Ammon's horn (tissue), 1 donor: Measurements from ENCODE around the gene SNX11.
"Not testable (repeated sequence)": the region's sequence is repeated elsewhere in the genome, so short reads cannot be mapped to it uniquely, and the experiment has no call there.

Source experiments
- DNase-seq: peaks from one replicate; pipeline ENCODE4 v3.0.0-alpha.2; 2016; ENCODE audit warnings: low spot score

The SNX11 gene, protein sequence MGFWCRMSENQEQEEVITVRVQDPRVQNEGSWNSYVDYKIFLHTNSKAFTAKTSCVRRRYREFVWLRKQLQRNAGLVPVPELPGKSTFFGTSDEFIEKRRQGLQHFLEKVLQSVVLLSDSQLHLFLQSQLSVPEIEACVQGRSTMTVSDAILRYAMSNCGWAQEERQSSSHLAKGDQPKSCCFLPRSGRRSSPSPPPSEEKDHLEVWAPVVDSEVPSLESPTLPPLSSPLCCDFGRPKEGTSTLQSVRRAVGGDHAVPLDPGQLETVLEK

GRCh38 chr17:48107137-48108055 is at the start of gene SNX11:
SNX11 (plus strand) TSS chr17:48107766; CDS start chr17:48112044, 4,278 bp downstream.
- DNase-seq = peak; percentile 96

- DNase-seq = no peak
Measured at GRCh38 chr17:48058393-48059124, 49.0 kb upstream of the SNX11 start.

DNA sequence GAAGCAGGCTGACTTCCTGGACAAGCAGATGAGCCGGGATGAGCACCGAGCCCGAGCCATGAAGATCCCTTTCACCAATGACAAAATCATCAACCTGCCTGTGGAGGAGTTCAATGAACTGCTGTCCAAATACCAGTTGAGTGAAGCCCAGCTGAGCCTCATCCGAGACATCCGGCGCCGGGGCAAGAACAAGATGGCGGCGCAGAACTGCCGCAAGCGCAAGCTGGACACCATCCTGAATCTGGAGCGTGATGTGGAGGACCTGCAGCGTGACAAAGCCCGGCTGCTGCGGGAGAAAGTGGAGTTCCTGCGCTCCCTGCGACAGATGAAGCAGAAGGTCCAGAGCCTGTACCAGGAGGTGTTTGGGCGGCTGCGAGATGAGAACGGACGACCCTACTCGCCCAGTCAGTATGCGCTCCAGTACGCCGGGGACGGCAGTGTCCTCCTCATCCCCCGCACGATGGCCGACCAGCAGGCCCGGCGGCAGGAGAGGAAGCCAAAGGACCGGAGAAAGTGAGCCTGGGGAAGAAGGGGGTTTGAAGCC is 48.4 kb upstream of the SNX11 start:
- DNase-seq = no peak

GRCh38 chr17:48060249-48060648 is 47.3 kb upstream of the SNX11 start:
- DNase-seq = no peak

- no peak for DNase-seq
Measured at GRCh38 chr17:48062273-48062672, 45.3 kb upstream of the SNX11 start.

DNA sequence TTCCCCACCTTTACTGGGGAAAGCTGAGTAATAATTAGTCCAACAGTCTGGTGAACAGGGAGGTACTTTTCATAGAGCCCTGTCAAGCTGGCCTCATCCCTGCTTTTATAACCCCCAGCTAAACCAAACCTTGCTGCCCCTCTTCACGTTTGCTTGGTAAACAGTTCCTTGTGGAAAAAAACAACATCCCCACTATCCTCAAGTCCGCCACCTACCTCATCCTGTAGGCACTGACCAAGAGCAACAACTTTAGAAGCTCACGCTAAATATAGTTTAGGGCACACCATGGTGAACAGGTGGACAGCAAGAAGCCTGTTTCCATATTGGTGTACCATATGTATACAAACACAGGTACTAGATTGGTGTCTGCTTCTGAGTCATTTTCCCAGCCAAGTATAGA is 42.9 kb upstream of the SNX11 start:
- no peak for DNase-seq

- no peak for DNase-seq
Measured at GRCh38 chr17:48066192-48066591, 41.4 kb upstream of the SNX11 start.

DNA sequence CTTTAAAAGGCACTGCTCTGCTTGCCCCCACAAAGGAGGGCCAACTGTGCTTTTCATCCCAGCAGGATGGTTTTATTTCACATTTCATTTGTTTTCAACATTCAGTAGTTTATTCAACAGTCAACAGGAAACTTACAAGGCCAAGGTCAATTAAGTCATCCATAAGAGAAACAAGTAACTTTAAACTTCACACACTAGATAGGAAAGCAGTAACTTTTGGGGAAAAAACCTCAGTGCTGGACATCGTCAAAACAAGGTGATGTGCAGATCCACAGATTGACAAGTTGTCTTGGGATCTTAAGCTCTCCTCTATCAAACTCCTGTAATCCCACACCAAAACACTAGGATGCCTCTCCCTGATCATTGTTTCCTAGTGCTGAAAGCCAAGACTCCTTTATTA is 40.9 kb upstream of the SNX11 start:
- no peak for DNase-seq

DNA sequence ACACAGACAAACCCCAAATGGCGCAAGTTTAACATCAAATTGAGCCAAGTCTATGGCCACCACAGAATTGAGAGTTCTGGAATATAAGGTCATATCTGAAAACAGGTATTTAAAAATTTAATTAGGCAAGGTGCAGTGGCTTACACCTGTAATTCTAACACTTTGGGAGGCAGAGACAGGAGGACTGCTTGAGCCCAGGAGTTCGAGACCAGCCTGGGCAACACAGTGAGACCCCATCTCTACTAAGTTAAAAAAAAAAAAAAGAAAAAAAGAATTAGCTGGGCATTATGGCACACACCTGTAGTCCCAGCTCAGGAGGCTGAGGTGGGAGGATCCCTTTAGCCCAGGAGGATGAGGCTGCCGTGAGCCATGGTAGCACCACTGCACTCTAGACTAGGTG is 40.3 kb upstream of the SNX11 start:
- no peak for DNase-seq

DNA sequence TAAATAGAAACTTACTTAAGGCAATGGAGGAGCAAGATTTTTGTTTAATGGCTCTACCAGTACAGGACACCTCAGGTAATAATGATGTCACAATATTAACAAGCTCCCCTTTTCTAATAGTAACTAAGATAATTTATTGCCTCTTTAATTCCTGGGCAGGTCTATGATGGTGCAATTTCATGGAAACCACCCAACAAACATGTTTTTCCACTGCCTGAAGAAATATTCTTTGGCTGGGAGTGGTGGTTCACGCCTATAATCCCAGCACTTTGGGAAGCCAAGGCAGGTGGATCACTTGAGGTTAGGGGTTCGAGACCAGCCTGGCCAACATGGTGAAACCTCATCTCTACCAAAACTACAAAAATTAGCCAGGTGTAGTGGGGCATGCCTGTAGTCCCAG is 39.8 kb upstream of the SNX11 start:
- not testable (repeated sequence) for DNase-seq

GRCh38 chr17:48068491-48068961 is 39.0 kb upstream of the SNX11 start:
- DNase-seq = no peak

- DNase-seq = no peak
Measured at GRCh38 chr17:48070195-48070594, 37.4 kb upstream of the SNX11 start.

- DNase-seq = no peak
Measured at GRCh38 chr17:48071654-48072053, 35.9 kb upstream of the SNX11 start.

DNA sequence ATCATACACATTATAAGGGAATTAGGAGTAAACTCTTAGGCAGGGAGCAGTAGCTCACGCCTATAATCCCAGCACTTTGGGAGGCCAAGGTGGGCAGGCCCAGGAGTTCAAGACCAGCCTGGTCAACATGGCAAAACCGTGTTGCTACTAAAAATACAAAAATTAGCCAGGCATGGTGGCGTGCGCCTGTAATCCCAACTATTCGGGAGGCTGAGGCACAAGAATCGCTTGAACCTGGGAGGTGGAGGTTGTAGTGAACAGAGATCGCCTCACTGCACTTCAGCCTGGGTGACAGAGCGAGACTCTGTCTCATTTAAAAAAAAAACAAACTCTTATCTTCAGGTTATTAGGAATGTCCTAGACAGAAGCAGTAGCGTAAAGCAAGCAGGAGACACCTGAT is 34.8 kb upstream of the SNX11 start:
- DNase-seq = not testable (repeated sequence)

GRCh38 chr17:48073566-48074094 is 33.9 kb upstream of the SNX11 start:
- DNase-seq = not testable (repeated sequence)

GRCh38 chr17:48074322-48075081 is 33.1 kb upstream of the SNX11 start:
- peak; percentile 82 for DNase-seq

- DNase-seq = not testable (repeated sequence)
Measured at GRCh38 chr17:48077152-48077551, 30.4 kb upstream of the SNX11 start.

DNA sequence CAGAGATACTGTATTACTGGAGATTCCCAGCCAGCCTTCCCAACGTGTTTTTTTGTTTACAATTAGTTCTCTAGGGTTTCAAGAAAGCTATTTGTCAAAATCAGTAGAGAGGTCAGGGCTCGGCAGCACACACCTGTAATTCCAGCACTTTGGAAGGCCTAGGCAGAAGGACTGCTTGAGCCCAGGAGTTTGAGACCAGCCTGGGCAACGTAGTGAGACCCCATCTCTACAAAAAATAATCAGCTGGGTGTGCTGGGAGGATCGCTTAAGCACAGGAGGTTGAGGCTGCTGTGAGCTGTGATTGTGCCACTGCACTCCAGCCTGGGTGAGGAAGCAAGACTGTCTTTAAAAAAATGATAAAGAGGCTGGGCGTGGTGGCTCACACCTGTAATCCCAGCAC is 25.7 kb upstream of the SNX11 start:
- no peak for DNase-seq

- DNase-seq = no peak
Measured at GRCh38 chr17:48084932-48085331, 22.6 kb upstream of the SNX11 start.

DNA sequence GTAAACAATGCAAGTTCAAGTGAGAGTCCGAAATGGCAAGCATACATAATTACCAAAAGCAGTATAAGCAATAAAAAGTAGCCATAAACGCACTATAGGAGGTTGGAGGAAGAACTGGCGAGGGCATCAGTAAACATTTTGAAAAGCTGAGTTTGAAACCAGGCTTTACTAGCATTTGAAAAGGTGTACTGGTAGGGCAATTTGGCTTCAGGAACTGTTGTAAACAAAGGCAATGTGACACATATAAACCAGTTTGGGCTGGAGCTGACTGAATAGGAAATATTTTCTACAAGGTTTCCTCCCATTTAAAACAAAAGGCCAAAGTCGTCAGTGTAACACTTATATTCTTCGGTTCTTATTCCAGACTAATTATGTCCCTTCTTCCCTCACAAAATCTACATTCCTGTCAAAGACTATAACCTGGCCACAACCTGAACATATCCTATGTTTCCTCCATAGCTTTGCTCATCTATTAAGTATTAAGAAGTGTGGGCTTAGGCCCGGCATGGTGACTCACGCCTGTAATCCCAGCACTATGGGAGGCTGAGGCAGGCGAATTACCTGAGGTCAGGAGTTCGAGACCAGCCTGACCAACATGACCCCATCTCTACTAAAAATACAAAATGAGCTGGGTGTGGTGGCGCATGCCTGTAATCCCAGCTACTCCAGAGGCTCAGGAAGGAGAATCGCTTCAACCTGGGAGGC is 14.1 kb upstream of the SNX11 start:
- DNase-seq = no peak
